ENCODE data around the gene NMUR1.

GRCh38 chr2:231575612-231576256 lies 45.5 kb upstream of the NMUR1 start:
- TF ChIP-seq CTCF (IDR thresholded peaks at IDR 0.05; ENCODE audit: insufficient read depth, low read length, poor library complexity, severe bottlenecking) (no peak), EZH2phosphoT487 (conservative IDR thresholded peaks at IDR 0.05; ENCODE audit: low read length) (no peak)

All from SU-DHL-6 (cell line).